Measurements from ENCODE around the gene FRMD1.

The FRMD1 gene

GRCh38 chr6:168017629-168018028 lies 61.4 kb downstream of the FRMD1 start:
- no peak for TF ChIP-seq YY1 (IDR thresholded peaks at IDR 0.05; ENCODE audit: insufficient read depth, insufficient read length)
- TF ChIP-seq ZNF274 (IDR thresholded peaks at IDR 0.05; ENCODE audit: low read depth, low read length) = no peak
- no peak for TF ChIP-seq SUZ12 (IDR thresholded peaks at IDR 0.05; ENCODE audit: extremely low read depth, insufficient read depth, insufficient read length)
- Histone ChIP-seq H3K9me3 (ENCODE audit: insufficient read depth, low read length) (0 out of 2 replicates have a peak, but pooled peaks cover under 1% of the 10 kb centered on the region), H3K9ac (ENCODE audit: insufficient read length, low read depth) (no peak overlapping the region), H3K36me3 (ENCODE audit: insufficient read depth, insufficient read length, low read length) (no peaks in the 10 kb centered on the region), H3K27me3 (ENCODE audit: insufficient read depth, insufficient read length) (no peaks in the 10 kb centered on the region), H3K4me3 (ENCODE audit: insufficient read length, low read depth) (no peak overlapping the region), H3K4me1 (ENCODE audit: insufficient read depth, insufficient read length) (peaks cover 2% of the 10 kb centered on the region)
- DNase-seq (ENCODE audit: low read depth, low spot score) = no peak

- H3K36me3 ChIP-seq (ENCODE audit: insufficient read depth, insufficient read length, low read length) = no peaks in the 10 kb centered on the region
- DNase-seq (ENCODE audit: low read depth, low spot score) = no peak
- H3K27me3 ChIP-seq (ENCODE audit: insufficient read depth, insufficient read length) = no peaks in the 10 kb centered on the region
- no peak for TF ChIP-seq SUZ12 (IDR thresholded peaks at IDR 0.05; ENCODE audit: extremely low read depth, insufficient read depth, insufficient read length)
- no peak for TF ChIP-seq YY1 (IDR thresholded peaks at IDR 0.05; ENCODE audit: insufficient read depth, insufficient read length)
- TF ChIP-seq ZNF274 (IDR thresholded peaks at IDR 0.05; ENCODE audit: low read depth, low read length) = no peak
- peaks cover 2% of the 10 kb centered on the region for H3K4me1 ChIP-seq (ENCODE audit: insufficient read depth, insufficient read length)
- H3K9me3 ChIP-seq (ENCODE audit: insufficient read depth, low read length) = peaks cover 8% of the 10 kb centered on the region
- no peak overlapping the region for H3K9ac ChIP-seq (ENCODE audit: insufficient read length, low read depth)
- no peak overlapping the region for H3K4me3 ChIP-seq (ENCODE audit: insufficient read length, low read depth)
Observed at GRCh38 chr6:168016721-168017525, 62.1 kb downstream of the FRMD1 start.

- Histone ChIP-seq H3K9me3 (ENCODE audit: insufficient read depth, low read length) (peaks cover 14% of the 10 kb centered on the region), H3K27me3 (ENCODE audit: insufficient read depth, insufficient read length) (no peaks in the 10 kb centered on the region), H3K36me3 (ENCODE audit: insufficient read depth, insufficient read length, low read length) (no peaks in the 10 kb centered on the region), H3K9ac (ENCODE audit: insufficient read length, low read depth) (no peak overlapping the region), H3K4me3 (ENCODE audit: insufficient read length, low read depth) (no peak overlapping the region), H3K4me1 (ENCODE audit: insufficient read depth, insufficient read length) (peaks cover 2% of the 10 kb centered on the region)
- TF ChIP-seq YY1 (IDR thresholded peaks at IDR 0.05; ENCODE audit: insufficient read depth, insufficient read length) = no peak
- no peak for TF ChIP-seq SUZ12 (IDR thresholded peaks at IDR 0.05; ENCODE audit: extremely low read depth, insufficient read depth, insufficient read length)
- no peak for TF ChIP-seq ZNF274 (IDR thresholded peaks at IDR 0.05; ENCODE audit: low read depth, low read length)
- no peak for DNase-seq (ENCODE audit: low read depth, low spot score)
Observed at GRCh38 chr6:168016176-168016620, 62.8 kb downstream of the FRMD1 start.

- Histone ChIP-seq H3K4me1 (ENCODE audit: insufficient read depth, insufficient read length) (peaks cover 2% of the 10 kb centered on the region), H3K4me3 (ENCODE audit: insufficient read length, low read depth) (no peak overlapping the region), H3K27me3 (ENCODE audit: insufficient read depth, insufficient read length) (no peaks in the 10 kb centered on the region), H3K36me3 (ENCODE audit: insufficient read depth, insufficient read length, low read length) (no peaks in the 10 kb centered on the region), H3K9ac (ENCODE audit: insufficient read length, low read depth) (no peak overlapping the region), H3K9me3 (ENCODE audit: insufficient read depth, low read length) (peaks cover 20% of the 10 kb centered on the region)
- DNase-seq (ENCODE audit: low read depth, low spot score) = no peak
- TF ChIP-seq SUZ12 (IDR thresholded peaks at IDR 0.05; ENCODE audit: extremely low read depth, insufficient read depth, insufficient read length) = no peak
- no peak for TF ChIP-seq ZNF274 (IDR thresholded peaks at IDR 0.05; ENCODE audit: low read depth, low read length)
- TF ChIP-seq YY1 (IDR thresholded peaks at IDR 0.05; ENCODE audit: insufficient read depth, insufficient read length) = no peak
Observed at GRCh38 chr6:168015482-168016175, 63.4 kb downstream of the FRMD1 start.

GRCh38 chr6:168015009-168015408 lies 64.0 kb downstream of the FRMD1 start:
- Histone ChIP-seq H3K9me3 (ENCODE audit: insufficient read depth, low read length) (peaks cover 26% of the 10 kb centered on the region), H3K4me1 (ENCODE audit: insufficient read depth, insufficient read length) (peaks cover 2% of the 10 kb centered on the region), H3K9ac (ENCODE audit: insufficient read length, low read depth) (no peak overlapping the region), H3K36me3 (ENCODE audit: insufficient read depth, insufficient read length, low read length) (no peaks in the 10 kb centered on the region), H3K27me3 (ENCODE audit: insufficient read depth, insufficient read length) (no peaks in the 10 kb centered on the region), H3K4me3 (ENCODE audit: insufficient read length, low read depth) (no peak overlapping the region)
- DNase-seq (ENCODE audit: low read depth, low spot score) = no peak
- TF ChIP-seq SUZ12 (IDR thresholded peaks at IDR 0.05; ENCODE audit: extremely low read depth, insufficient read depth, insufficient read length) (no peak), YY1 (IDR thresholded peaks at IDR 0.05; ENCODE audit: insufficient read depth, insufficient read length) (no peak), ZNF274 (IDR thresholded peaks at IDR 0.05; ENCODE audit: low read depth, low read length) (no peak)

GRCh38 chr6:168014428-168014827 lies 64.6 kb downstream of the FRMD1 start:
- Histone ChIP-seq H3K9ac (ENCODE audit: insufficient read length, low read depth) (no peak overlapping the region), H3K27me3 (ENCODE audit: insufficient read depth, insufficient read length) (no peaks in the 10 kb centered on the region)
- TF ChIP-seq YY1 (IDR thresholded peaks at IDR 0.05; ENCODE audit: insufficient read depth, insufficient read length) (no peak), ZNF274 (IDR thresholded peaks at IDR 0.05; ENCODE audit: low read depth, low read length) (no peak), SUZ12 (IDR thresholded peaks at IDR 0.05; ENCODE audit: extremely low read depth, insufficient read depth, insufficient read length) (no peak)

More at GRCh38 chr6:168014428-168014827, 64.6 kb downstream of the FRMD1 start:
- no peak for DNase-seq (ENCODE audit: low read depth, low spot score)
- Histone ChIP-seq H3K4me3 (ENCODE audit: insufficient read length, low read depth) (no peak overlapping the region), H3K9me3 (ENCODE audit: insufficient read depth, low read length) (peaks cover 27% of the 10 kb centered on the region), H3K4me1 (ENCODE audit: insufficient read depth, insufficient read length) (peaks cover 2% of the 10 kb centered on the region), H3K36me3 (ENCODE audit: insufficient read depth, insufficient read length, low read length) (no peaks in the 10 kb centered on the region)

Measured in NT2/D1 (cell line).